ENCODE measurements around the gene A1CF.

The A1CF gene

DNA sequence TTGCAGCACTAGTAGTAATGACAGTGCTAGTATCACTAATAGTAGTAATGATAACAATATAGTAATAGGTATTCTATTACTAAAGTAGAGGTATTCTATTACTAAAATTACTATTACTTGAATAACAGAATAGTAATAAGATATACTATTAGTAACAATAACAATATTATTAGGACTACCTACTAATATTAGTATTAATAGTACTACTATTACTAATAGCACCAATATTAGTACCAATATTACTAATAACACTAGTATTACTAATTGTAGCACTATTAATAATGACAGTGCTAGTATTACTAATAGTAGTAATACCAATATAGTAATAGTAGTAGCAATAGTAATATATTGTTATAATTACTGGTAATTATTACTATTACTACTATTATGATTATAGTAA is 24.1 kb downstream of the A1CF start:
- DNase-seq = no peak

DNA sequence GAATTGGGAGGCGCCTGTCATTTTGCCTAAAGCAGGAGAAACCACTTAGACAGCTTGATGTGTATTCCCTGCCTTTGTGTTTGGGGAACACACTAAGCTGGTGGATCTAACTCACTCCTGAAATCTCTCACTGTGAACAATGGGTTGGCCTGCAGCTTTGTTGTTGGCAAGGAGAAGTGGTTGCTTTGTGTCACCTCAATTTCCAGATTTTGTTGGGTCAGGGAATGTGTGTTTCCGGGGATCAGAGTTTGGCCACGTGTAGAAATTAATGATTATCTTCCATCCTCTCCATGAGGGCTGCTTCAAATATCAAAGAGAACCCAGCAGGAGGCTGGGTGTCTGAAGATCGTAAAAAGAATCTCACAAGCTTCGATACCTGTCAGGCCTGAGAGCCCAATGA is 27.8 kb downstream of the A1CF start:
- DNase-seq = no peak

- DNase-seq = no peak
Measured at GRCh38 chr10:50855461-50855860, 30.0 kb downstream of the A1CF start.

- DNase-seq = no peak
Measured at GRCh38 chr10:50855015-50855414, 30.4 kb downstream of the A1CF start.

DNA sequence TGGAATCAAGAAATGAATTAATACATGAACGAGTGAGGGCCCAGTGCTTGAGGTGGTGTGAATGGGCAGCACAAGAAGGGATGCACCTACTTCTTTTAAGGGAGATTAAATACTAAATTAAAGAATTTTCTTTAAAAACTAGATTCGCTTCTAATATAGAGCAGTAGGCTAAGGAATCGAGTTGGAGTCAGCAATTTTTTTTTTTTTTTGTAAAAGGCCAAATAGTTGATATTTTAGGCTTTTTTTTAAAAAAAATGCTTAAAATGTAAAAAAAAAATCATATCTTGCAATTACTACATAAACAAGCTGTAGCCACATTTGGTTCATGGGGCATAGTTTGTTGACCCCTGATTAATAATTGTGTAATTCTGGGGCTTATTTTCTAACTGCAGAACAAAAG is 31.9 kb downstream of the A1CF start:
- DNase-seq = no peak

GRCh38 chr10:50851884-50852671 is 33.3 kb downstream of the A1CF start:
- DNase-seq = no peak

GRCh38 chr10:50850578-50851230 is 34.7 kb downstream of the A1CF start:
- DNase-seq = no peak

DNA sequence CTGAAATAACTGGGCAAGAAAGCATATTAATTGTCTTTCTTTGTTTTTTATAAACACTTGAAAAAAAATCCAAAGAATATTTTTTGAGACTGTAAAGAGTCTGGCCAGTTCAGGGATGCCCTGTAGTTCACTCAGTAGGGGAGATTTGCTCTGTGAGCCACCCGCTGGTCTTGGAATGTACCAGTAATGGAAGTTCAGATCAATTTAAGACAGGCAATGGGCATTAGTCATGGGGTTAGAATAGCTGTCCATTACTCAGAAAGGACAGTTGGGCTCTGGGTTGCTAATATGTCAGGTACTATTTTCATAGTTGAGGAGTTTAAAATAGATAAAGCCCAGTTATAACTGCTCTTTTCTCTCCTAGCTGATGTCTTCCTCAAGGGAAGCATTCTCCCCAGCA is 38.7 kb downstream of the A1CF start:
- no peak for DNase-seq

DNA sequence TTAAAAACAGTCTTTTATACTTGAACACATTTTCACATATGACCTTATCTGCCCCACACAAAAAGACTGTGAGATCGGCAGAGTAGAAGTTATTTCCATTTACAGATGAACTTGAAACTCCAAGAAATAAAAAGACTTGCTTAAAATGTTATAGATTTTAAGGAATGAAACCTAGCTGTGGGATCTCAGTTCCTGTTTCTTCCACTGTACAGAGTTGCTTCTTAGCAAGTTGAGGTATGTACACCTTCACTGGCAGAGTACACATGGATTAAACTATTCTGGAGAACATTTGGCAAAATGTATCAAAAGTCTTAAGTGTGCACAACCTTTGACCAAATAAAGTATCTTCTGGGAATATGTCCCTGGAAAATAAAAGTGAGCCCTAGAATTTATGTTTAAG is 48.3 kb downstream of the A1CF start:
- DNase-seq = no peak

GRCh38 chr10:50832171-50832751 is 53.2 kb downstream of the A1CF start:
- DNase-seq = no peak

GRCh38 chr10:50830066-50830465 is 55.4 kb downstream of the A1CF start:
- no peak for DNase-seq

GRCh38 chr10:50824782-50825181 is 60.6 kb downstream of the A1CF start:
- DNase-seq = no peak

DNA sequence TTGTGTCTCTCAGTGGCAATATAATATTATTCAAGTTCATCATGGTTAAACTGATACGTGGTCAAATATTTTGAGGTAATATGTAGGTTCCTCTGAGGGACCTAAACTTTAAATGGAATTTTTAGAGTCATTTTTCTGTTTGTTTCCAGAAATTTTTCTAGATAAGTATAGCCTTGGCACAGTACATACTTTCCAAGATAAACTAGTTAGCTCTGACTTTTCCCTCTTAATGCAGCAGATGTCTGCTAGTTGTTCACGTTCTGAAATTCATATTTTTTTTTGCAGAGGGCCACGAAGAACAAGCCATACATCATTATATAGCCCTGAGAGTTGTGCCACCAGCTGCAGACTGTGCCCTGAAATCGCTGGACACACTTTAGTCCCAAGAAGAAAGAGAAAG is 61.6 kb downstream of the A1CF start:
- no peak for DNase-seq

GRCh38 chr10:50809596-50809995 is 75.8 kb downstream of the A1CF start:
- no peak for DNase-seq

DNA sequence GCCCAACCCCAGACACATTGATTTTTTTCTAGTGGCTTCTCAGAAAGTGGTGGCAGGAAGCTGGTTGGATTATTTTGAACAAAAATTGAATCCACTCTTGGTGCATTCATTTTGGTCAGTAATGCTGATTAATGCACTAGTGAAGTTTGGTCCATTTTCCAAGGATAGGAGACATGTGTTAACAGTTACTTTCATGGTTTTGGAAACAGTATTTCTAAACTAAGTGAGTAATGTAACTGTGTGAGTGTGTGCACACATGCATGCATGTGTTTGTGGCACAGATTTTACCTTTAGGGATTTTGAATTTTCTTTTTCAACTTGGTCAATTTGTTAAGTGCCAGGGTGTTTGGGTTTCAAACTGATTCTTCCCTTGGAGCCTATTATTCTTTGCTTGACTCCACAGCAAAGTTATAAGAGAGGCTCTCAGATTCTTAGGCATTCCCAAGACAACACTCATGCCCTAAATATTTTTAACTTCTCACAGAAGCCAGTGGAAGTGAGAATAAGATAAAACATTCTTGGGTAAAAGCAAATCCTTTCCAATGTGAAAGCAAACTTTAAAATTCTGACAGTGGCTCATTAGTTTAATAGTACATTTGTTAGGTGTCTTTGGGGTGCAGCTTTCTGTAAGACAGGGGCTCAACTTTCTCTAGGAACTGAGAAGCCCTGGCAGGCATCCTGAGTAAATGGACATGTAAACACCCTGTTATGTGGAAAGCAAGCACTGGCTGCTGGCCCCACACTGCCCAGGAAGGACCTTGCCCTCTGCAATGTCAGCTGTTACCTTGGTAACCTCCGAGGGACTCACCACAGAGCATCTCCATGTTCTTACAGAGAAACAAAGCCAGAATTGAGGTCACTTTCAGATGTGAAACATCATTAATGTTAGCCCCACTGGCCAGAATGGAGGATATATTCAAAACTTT is 77.3 kb downstream of the A1CF start:
- DNase-seq = no peak

DNA sequence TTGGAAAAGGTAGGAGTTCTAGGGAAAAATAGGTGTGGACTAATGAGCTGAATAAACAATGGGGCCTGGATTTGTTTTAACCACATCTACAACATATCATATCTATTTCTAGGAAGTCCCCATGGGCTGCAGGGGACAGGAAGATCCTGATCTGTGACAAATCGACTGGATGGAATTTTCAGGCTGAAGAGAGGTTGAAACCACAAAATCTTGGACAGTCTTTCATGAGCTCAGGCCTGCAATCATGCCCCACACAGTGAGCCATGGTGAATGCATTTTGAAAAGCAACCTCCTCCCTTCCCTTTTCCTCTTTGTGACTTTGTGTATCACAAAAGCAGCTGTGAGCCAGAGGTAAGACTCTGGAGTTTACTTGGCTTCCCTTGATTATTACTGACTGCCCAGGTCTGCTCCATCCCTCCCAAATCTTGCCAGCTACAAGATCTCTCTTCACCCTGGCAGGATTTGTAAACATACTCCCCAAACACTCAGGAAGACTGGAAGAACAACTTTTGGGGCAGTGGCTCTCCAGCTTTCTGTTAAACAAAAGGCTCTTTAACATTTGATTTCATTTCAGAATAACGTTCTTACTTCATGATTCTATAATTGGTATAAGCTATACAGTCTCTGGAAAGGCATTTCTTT is 79.3 kb downstream of the A1CF start:
- DNase-seq = no peak

DNA sequence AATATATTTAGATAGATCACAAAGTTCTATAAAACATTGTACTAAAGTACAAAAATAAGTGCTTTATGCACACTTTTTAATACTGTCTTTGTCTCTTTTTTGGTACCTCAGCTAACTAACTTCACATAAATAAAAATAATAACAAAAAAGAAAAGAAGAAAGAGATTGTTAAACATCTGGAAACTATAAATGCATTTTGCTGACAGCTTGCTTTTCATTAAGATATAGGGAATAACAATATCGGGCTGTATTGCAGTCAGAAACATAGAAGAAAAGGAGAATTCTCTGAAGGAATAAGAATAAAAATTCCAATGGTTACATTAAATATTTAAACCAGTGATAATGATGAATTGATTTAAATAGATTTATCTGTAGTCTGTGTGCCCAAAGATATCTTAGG is 85.8 kb downstream of the A1CF start:
- DNase-seq = no peak

- DNase-seq = no peak
Measured at GRCh38 chr10:50798297-50798696, 87.1 kb downstream of the A1CF start.

DNA sequence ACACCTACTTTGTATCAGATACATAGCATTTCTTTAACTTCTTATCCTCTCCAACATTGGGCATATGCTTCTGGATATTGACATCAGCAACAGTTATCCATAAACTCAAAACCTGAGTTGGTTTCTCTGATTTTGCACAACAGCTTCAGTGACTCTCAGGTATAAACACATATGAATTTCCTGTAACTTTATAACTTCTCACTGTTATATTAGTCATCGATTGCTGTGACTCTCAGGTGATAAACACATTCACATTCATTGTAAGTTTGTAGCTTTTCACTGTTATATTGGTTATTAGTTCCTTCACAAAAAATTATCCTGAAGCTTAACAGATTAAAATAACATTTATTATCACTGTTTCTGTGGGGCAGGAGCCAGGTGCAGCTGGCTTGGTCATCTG is 88.7 kb downstream of the A1CF start:
- DNase-seq = no peak

DNA sequence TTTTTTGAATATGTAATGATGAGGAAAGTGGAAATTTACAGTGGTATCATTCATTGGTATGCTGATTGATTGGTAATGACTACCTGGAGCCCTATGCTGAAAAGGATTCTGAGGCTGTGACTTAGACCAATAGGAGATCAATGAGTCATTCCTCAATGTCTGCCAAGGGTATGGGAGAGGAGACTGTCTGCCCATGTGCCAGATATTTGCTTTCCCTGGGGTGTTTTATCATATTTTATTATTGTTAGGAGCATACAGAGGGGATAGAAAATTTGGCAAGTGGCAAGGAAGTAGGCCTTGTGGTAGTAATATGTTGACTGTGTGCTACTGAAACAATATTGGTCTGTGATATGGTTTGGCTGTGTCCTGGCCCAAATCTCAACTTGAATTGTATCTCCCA is 90.9 kb downstream of the A1CF start:
- DNase-seq = no peak

GRCh38 chr10:50788951-50789945 is 96.2 kb downstream of the A1CF start:
- no peak for DNase-seq
